Activated T-helper 2 cell treated with anti-CD3 and anti-CD28 coated beads, Interferon-gamma antibody, Interleukin-2, Interleukin-4, amounts not matched to agents 10 μg/mL and 5 μg/mL and 100 μg/mL, durations not matched to agents 14 hours and 24 hours and 36 hours (primary cell): ENCODE results near the gene ZNF436. TPM values are rescaled to one million over a fixed set of nuclear protein-coding genes. Genes with fewer than 3 reads are reported as not detected.

ENCODE experiments used
- DNase-seq: peaks from one replicate; pipeline ENCODE4 v3.0.0; 2021; ENCODE audit warnings: low spot score
- H3K27ac Mint-ChIP-seq: one replicate; pipeline ENCODE4 v1.8.0; 2021; ENCODE audit warnings: mixed read lengths
- H3K27me3 Mint-ChIP-seq: one replicate; pipeline ENCODE4 v1.8.0; 2021; ENCODE audit warnings: low read depth, mixed read lengths
- H3K36me3 Mint-ChIP-seq: one replicate; pipeline ENCODE4 v1.8.0; 2021; ENCODE audit warnings: low read depth, mixed read lengths
- H3K4me1 Mint-ChIP-seq: one replicate; pipeline ENCODE4 v1.8.0; 2021; ENCODE audit warnings: low read depth, mixed read lengths
- H3K4me3 Mint-ChIP-seq: one replicate; pipeline ENCODE4 v1.8.0; 2021; ENCODE audit warnings: low read depth, mild to moderate bottlenecking, moderate library complexity, mixed read lengths
- H3K9me3 Mint-ChIP-seq: one replicate; pipeline ENCODE4 v1.8.0; 2021; ENCODE audit warnings: mixed read lengths
- intact Hi-C: fragments of 100-400 bp; cut with micrococcal nuclease; formaldehyde crosslinking; loops from one replicate; pipeline ENCODE4 v1.15.1; 2023
- total RNA-seq: library from RNA; stranded (reverse); gene quantifications from 2 replicates; pipeline ENCODE4 v1.2.3, GENCODE V29; 2022

ZNF436 gene
- total RNA-seq: 4.9 and 6.1 TPM in 2 replicates

DNA sequence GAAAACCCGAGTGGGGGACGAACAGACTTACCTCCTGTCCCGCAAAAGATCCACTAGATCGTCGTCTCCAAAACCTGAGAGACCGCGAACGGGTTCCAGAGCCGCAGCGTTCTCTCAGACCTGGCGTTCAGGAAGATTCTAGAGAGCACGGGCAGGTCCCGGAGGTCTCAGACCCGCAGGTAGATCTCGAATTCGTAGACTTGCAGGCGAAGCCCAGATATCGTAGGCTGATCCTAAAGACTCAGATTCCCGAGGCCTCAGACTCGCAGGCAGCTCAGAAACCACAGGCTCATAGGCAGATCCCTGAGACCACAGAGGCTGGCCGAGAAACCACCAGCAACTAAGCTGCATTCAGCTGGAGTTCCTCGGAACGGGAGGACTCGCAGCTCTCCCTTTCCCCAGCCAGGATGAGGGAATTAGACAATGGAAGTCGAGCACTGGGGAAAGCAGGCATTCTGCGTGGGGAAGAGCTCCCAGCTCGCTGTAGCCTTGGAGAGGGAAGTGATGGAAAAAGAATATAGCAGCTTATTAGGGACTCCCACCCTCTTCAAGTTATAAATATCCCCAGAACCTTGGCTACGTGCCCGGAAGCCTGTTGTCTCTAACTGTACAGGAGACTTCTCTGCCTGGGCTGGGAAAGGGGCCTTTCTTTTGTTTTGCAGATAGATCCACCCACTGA is at the start of gene ZNF436:
ZNF436 (minus strand) TSS at position 502 of the 679 bp plus-strand sequence. CDS start 1,831 bp downstream, outside the sequence.
- peaks cover 28% of the 10 kb centered on the region for H3K4me1 Mint-ChIP-seq
- DNase-seq: no peak
- peaks cover 32% of the 10 kb centered on the region for H3K36me3 Mint-ChIP-seq
- peak within 1 kb of the TSS; percentile 97 for H3K27ac Mint-ChIP-seq
- peak within 1 kb of the TSS; percentile 94 for H3K4me3 Mint-ChIP-seq
- no peaks in the 10 kb centered on the region for H3K27me3 Mint-ChIP-seq
- intact Hi-C loops: no loop called here
- peaks cover 19% of the 10 kb centered on the region for H3K9me3 Mint-ChIP-seq

DNA sequence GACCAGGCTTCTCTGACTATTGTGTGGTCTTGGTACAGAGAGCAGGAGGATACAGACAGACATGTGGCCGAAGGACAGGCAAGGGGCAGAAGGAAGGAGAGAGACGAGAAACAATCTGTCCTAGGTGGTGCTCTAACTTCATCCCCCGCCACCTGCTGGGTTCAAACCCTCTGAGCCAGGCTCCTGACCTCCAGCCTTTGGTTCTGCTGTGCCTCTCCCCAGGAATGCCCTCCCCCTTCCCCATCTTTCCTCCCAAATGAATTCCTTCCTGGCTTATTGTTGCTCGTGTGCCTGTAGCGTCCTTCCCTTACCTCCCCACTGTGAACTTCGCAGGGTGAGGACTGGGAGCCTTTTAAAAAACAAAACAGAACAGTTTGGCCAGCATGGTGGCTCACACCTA is 49.5 kb upstream of the ZNF436 start:
- no peak overlapping the region for H3K4me3 Mint-ChIP-seq
- H3K27me3 Mint-ChIP-seq: peaks cover 12% of the 10 kb centered on the region
- DNase-seq: no peak
- intact Hi-C loops: no loop called here
- peaks cover 21% of the 10 kb centered on the region for H3K4me1 Mint-ChIP-seq
- H3K36me3 Mint-ChIP-seq: no peaks in the 10 kb centered on the region
- H3K27ac Mint-ChIP-seq: no peak overlapping the region
- no peaks in the 10 kb centered on the region for H3K9me3 Mint-ChIP-seq

DNA sequence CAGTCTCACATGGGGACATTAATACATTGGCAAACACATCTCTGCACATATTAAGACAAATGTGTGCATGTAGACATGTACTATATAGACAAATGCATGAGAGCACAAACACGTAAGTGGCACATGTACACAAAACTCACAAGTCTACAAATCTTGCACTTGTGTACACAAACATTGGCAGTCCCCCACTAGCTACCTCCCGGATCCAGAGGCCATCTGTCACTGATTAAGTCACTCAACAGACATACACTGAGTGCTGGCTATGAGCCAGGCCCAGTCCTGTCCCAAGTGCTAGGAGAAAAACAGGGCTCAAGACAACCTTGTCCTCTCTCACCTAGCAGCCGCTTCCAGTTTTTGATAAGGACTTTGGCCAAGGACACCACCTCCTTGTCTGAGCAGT is 47.9 kb upstream of the ZNF436 start:
- Mint-ChIP-seq H3K36me3 (no peaks in the 10 kb centered on the region), H3K4me3 (no peak overlapping the region), H3K27me3 (peaks cover 3% of the 10 kb centered on the region), H3K4me1 (peaks cover 11% of the 10 kb centered on the region), H3K9me3 (no peaks in the 10 kb centered on the region), H3K27ac (no peak overlapping the region)
- no peak for DNase-seq
- intact Hi-C loops: no loop called here

DNA sequence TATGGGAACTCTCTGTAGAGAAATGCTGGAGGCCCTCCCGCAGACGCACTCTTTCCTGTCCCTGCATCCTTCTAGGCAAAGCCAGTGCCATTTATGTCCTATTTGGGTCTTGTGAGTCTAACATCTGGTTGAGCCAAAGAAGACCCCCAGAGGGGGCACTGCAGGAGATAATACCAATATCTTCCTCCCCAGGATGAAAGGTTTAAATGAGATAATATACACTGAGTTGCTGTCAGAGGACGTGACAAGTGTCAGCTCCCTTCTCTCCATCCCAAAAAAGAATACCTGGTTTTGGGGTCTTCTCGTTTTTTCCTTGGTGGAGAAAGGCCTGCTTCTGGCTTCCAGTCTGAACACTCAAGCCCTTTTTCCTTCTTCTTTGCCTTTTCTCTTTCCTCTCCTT is 47.3 kb upstream of the ZNF436 start:
- Mint-ChIP-seq H3K36me3 (no peaks in the 10 kb centered on the region), H3K27ac (no peak overlapping the region), H3K4me3 (no peak overlapping the region), H3K9me3 (no peaks in the 10 kb centered on the region), H3K27me3 (peaks cover 3% of the 10 kb centered on the region), H3K4me1 (peaks cover 5% of the 10 kb centered on the region)
- no peak for DNase-seq
- intact Hi-C loops: no loop called here

DNA sequence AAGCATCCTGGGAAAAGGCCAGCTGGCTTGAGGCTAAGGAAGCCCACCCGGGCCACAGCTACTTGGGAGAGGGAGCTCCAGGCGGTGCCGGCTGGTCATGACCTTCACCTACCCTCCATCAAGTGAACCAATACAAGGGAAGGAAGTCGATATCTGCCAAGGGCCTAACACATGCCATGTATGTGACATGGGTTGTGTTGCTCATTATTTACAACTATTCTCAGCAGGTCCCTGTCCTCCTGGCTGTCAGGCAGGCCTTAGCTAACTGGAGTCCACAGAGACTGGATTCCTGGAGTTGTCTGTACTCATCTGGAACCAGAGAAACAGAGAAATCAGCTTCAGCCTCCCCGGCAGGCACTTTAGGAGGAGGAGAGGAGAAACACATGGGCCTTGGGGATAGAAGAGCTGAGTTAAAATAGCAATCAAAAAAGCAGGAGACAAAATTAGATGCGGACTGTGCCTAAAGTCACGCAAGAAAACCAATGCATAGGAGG is 39.2 kb upstream of the ZNF436 start:
- no peaks in the 10 kb centered on the region for H3K36me3 Mint-ChIP-seq
- no peak overlapping the region for H3K4me3 Mint-ChIP-seq
- H3K27me3 Mint-ChIP-seq: no peaks in the 10 kb centered on the region
- peaks cover 5% of the 10 kb centered on the region for H3K4me1 Mint-ChIP-seq
- no peaks in the 10 kb centered on the region for H3K9me3 Mint-ChIP-seq
- intact Hi-C loops: no loop called here
- DNase-seq: no peak
- no peak overlapping the region for H3K27ac Mint-ChIP-seq

DNA sequence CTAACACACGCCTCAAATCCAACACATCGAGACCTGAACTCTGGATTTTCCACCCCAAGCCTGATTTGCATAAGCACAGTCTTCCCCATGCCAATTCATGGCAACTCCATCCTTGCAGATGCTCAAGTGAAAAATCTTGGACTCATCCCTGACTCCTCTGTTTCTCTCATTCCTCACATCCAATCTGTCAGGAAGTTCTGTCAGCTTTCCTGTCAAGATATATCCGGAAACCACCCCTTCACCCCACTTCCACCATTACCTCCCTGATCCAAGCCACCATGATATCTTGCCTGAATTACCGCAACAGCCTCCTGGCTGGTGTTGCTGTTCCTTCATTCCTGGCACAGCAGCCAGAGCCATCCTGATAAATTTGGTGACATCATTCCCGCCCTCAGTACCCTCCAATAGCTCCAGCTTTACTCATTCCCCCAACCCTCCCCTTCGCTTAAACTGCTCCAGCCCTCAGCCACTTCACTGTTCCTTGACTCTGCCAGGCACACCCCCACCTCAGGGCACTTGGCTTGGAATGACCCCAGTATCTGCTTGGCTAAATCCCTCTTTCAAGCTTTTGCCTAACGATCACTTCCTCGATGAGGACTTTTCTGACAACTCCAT is 37.5 kb upstream of the ZNF436 start:
- Mint-ChIP-seq H3K27ac (no peak overlapping the region), H3K4me3 (no peak overlapping the region), H3K9me3 (no peaks in the 10 kb centered on the region), H3K36me3 (no peaks in the 10 kb centered on the region), H3K4me1 (peaks cover 11% of the 10 kb centered on the region), H3K27me3 (no peaks in the 10 kb centered on the region)
- no peak for DNase-seq
- intact Hi-C loops: no loop called here

DNA sequence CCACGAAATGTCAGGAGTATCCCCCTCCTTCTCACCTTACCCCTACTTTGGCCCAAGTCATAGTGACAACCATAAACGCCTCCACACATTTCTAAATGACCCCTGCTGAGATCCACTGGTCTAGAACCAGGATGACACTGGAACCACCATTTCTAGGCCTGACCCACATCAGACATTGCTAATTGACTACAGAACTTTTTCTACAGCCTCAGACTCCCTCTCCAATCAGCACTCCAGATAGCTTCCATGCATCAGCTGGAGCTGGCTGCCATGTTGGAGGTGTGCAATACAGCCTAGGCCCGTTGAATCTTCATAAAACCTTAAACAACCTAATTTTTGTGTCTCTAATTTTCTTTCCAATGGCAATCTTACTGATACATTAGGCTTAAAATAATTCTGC is 36.3 kb upstream of the ZNF436 start:
- H3K4me3 Mint-ChIP-seq: no peak overlapping the region
- no peaks in the 10 kb centered on the region for H3K27me3 Mint-ChIP-seq
- H3K4me1 Mint-ChIP-seq: peaks cover 11% of the 10 kb centered on the region
- no peaks in the 10 kb centered on the region for H3K36me3 Mint-ChIP-seq
- no peak for DNase-seq
- H3K9me3 Mint-ChIP-seq: no peaks in the 10 kb centered on the region
- intact Hi-C loops: no loop called here
- no peak overlapping the region for H3K27ac Mint-ChIP-seq

DNA sequence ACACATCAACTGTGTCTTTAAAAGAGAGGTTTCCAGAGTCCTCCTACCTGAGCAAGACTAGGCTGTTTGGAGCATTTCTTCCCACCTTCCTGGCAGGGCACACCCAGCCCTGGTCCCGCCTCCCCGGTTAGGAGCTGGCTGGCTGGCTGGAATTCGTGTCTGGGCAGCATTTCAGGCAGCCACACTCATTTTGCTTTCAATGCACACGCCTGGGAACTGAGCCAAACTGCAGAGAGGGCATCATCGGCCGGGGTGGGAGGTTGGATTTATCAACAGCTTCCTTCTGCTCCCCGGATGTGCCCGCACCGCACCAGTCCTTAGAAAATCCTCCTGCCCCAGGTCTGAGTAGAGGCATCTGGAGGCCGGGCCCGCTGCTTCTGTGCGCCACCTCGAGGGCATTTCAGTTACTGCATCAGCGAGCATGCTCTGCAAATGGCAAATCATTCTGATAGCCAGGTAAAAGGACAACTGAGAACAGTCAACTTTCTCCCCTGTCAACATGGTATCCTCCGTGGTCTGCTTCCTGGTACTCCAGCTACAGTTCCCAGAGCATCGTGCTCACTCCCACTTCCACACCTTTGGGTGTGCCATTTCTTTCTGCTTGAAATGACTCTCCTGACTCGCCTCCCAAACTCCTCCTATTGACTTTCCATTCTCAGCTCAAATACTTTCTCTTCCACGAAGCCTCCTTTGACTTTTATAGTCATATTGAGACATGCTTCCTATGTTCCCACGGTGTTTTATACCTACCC is 34.3 kb upstream of the ZNF436 start:
- H3K27me3 Mint-ChIP-seq: no peaks in the 10 kb centered on the region
- H3K36me3 Mint-ChIP-seq: no peaks in the 10 kb centered on the region
- H3K27ac Mint-ChIP-seq: no peak overlapping the region
- no peaks in the 10 kb centered on the region for H3K9me3 Mint-ChIP-seq
- intact Hi-C loops: loop anchor here (5.0 kb wide), 1 partner anchor 107 kb away; no protein-coding TSS in a partner anchor
- peak; percentile 74 for DNase-seq
- no peak overlapping the region for H3K4me3 Mint-ChIP-seq
- peaks cover 11% of the 10 kb centered on the region for H3K4me1 Mint-ChIP-seq

DNA sequence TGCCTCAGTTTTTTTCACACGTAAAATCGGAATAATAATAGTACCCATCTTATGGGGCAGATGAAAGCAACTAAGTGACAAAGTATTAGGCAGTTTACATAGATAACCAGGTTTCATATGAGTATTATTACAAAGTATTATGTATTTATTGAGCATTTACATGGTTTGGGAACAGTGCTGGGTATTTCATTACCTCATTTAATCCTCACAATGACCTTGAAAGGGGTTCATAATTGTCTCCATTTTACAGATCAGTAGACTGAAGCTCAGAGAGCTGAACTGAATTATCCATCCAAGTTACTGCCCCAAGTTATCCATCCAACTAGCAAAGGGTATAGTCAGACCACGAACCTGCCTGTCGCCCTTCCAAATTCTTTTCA is 33.7 kb upstream of the ZNF436 start:
- no peak for DNase-seq
- H3K36me3 Mint-ChIP-seq: no peaks in the 10 kb centered on the region
- intact Hi-C loops: loop anchor here (5.0 kb wide), 1 partner anchor 106 kb away; no protein-coding TSS in a partner anchor
- no peak overlapping the region for H3K27ac Mint-ChIP-seq
- H3K27me3 Mint-ChIP-seq: no peaks in the 10 kb centered on the region
- H3K4me3 Mint-ChIP-seq: no peak overlapping the region
- peaks cover 11% of the 10 kb centered on the region for H3K4me1 Mint-ChIP-seq
- no peaks in the 10 kb centered on the region for H3K9me3 Mint-ChIP-seq

DNA sequence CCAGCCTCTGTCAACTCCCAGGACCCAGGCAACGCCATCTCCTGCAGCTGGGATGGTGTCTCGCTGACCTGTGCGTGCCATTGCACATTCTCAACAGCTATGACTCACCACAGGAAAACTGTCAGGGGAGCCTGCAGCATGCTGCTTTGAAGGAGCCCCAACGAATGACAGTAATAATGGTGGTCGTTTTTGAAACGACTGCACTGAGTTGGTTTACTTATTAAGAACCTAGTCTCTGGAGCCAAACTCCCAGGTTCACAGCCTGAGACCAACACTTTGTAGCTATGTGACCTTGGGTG is 33.4 kb upstream of the ZNF436 start:
- intact Hi-C loops: loop anchor here (5.0 kb wide), 1 partner anchor 106 kb away; no protein-coding TSS in a partner anchor
- Mint-ChIP-seq H3K4me3 (no peak overlapping the region), H3K9me3 (no peaks in the 10 kb centered on the region), H3K27ac (no peak overlapping the region), H3K4me1 (peaks cover 11% of the 10 kb centered on the region), H3K36me3 (no peaks in the 10 kb centered on the region), H3K27me3 (no peaks in the 10 kb centered on the region)
- DNase-seq: no peak

DNA sequence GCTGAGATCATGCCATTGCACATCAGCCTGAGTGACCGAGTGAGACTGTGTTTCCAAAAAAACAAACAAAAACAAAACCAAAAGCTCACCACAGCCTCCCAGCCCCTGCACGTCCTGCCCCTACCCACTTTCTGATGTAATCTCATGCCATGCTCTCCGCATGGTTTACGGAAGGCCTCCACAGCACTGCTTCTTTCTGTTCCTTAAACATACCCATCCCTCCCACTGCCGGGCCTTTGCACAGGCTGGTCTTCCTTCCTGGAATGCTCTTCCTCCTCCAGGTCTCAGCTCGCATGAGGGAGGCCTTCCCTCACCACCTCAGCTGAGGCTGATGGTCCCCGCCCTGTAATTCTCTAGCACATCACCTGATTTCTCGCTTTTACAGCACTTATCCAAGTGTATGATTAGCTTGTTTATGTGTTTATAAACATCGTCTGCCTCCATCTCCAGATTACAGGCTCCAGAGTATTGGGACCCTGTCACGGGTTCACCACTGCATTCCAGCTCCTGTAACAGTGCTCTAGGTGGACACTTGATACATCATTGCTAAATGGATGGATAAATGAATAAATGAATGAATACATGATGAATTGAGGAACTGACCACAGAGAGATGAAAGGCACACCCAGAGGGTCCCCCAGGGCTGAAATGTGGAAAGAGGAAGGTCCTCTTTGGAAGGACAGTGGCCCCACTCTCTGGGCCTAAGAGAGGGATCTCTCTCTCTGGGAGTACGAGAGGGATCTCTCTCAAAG is 32.8 kb upstream of the ZNF436 start:
- no peak overlapping the region for H3K27ac Mint-ChIP-seq

DNA sequence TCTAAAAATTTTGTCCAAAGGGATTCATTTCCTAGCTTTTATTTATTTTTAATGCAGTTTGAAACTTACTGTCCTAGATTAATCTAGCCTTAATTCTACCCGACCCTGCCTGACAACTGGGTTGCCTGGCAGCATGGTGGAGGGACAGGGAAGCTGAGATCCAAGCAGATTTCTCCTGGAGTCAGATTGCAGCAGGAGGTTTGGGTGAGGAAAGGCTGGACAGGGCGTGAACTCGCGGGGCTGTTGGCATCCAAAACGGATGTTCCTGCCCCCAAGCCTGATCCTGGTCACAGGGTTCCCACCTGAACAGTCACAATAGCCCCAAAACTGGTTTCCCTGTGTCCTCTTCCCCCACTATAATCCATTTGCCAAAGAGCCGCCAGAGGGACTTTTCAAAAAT is 31.7 kb upstream of the ZNF436 start:
- intact Hi-C loops: loop anchor here (5.0 kb wide), 1 partner anchor 104 kb away; no protein-coding TSS in a partner anchor
- no peaks in the 10 kb centered on the region for H3K27me3 Mint-ChIP-seq
- H3K4me1 Mint-ChIP-seq: peaks cover 11% of the 10 kb centered on the region
- no peak for DNase-seq
- H3K27ac Mint-ChIP-seq: no peak overlapping the region
- no peak overlapping the region for H3K4me3 Mint-ChIP-seq
- no peaks in the 10 kb centered on the region for H3K36me3 Mint-ChIP-seq
- H3K9me3 Mint-ChIP-seq: no peaks in the 10 kb centered on the region

More for the DNA sequence above, 32.8 kb upstream of the ZNF436 start:
- no peaks in the 10 kb centered on the region for H3K36me3 Mint-ChIP-seq
- H3K27me3 Mint-ChIP-seq: no peaks in the 10 kb centered on the region
- no peaks in the 10 kb centered on the region for H3K9me3 Mint-ChIP-seq
- peaks cover 11% of the 10 kb centered on the region for H3K4me1 Mint-ChIP-seq
- intact Hi-C loops: loop anchor here (5.0 kb wide), 1 partner anchor 105 kb away; no protein-coding TSS in a partner anchor
- no peak for DNase-seq
- no peak overlapping the region for H3K4me3 Mint-ChIP-seq
